HG03097 (cell line): ENCODE measurements around the gene RAC3.

Source experiments
- ATAC-seq: cut with Tn5 transposase; IDR thresholded peaks from one replicate; pipeline ENCODE4 v1.9.1; 2021; ENCODE audit not compliant: unreplicated experiment, low FRiP score

RAC3 gene

GRCh38 chr17:81998691-81999438 is 32.6 kb upstream of the RAC3 start:
- ATAC-seq: no peak

GRCh38 chr17:81999587-81999975 is 31.9 kb upstream of the RAC3 start:
- ATAC-seq: no peak

- ATAC-seq: no peak
These were observed 31.3 kb upstream of the RAC3 start for GRCh38 chr17:81999976-82000802.

- no peak for ATAC-seq
These were observed 30.5 kb upstream of the RAC3 start for GRCh38 chr17:82000803-82001570.

DNA sequence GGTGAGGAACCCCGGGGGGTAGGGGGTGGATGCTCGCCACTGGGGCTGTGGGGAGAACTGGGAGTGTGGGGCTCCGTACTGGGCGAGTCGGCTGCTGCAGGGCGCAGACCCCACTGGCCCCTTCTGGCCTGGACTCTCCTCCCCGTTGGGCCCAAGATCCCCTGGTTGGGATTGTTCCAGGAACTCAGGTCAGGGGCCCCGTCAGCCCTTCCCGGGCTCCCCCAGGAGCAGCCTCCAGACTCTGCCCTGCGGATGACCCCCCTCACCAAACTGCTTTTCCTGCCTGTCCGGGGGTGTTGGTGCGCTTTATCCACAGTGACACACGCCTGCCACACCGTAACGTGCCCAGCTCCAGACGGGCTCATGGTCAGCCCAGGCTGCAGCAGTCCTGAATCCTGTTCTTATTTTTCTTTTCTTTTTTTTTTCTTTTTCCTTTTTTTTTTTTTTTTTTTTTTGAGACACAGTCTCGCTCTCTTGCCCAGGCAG is 29.9 kb upstream of the RAC3 start:
- no peak for ATAC-seq

DNA sequence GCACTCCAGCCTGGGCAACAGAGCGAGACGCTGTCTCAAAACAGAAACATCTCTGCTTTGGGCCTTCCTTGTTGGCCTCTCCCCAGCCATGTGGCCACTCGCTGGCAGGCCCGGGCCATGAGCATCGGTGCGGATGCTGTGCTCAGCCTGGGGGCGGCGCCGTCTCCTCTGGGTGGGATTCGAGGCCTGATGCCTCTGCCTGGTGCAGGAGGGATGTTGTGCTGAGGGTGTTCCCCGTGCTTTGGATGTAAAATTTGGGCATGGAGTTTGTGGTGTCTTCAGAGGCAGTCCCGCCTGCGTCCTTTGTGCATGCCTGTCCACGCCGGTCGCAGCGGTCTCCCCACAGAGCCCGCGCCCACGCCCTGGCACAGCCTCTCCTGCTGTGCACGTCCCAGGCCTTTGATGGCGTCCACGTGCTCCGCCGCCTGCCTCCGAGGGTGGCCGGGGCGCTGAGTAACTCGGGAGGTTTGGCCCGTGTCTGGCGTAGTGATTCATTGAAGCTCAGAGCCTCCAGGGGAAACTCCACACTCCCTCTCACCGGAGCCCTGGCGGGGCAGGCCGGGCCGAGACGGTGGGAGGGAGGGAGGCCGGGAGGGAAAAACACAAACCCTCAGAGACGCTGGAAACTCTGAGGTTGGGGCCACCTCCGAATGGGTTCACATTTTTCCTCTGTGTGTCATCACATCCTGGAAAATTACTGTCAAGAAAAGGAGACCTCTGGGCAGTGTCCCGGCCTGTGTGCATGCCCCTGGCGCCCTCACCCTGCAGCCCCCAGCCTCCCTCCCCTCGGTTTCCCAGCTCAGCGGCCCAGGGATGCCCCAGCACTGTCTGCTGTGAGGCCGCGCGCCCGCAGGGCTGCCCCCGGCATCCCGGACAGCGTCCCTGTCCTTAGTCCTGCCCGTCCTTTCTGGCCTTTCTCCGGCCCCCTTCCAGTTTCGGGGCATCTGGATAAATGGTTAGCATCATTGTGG is 27.8 kb upstream of the RAC3 start:
- ATAC-seq: no peak

- ATAC-seq: no peak
These were observed 26.7 kb upstream of the RAC3 start for GRCh38 chr17:82004517-82005455.

DNA sequence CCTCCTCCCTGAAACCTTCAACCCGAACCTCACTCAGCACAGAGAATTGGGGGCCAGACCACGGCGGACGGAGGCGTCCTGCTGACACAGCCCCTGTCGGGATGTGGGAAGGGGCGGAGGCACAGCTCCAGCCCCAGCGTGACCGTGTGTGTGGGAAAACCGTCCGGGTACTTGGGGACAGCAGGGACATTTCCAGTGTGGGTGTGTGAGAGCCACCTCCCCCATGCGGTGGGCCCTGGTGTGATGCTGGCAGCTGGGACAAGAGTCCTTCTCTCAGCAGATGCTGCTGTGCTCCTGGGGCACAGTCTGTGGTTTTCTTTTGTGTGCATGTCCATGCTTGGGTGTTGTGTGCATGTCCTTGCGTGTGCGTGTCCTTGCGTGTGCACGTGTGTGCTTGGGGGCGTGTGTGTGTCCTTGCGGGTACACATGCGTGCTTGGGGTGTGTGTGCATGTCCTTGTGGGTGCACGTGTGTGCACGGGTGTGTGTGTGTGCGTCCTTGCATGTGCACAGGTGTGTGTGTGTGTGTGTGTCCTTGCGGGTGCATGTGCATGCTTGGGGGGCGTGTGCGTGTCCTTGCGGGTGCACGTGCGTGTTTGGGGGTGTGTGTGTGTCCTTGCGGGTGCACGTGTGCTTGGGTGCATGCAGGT is 25.7 kb upstream of the RAC3 start:
- no peak for ATAC-seq

DNA sequence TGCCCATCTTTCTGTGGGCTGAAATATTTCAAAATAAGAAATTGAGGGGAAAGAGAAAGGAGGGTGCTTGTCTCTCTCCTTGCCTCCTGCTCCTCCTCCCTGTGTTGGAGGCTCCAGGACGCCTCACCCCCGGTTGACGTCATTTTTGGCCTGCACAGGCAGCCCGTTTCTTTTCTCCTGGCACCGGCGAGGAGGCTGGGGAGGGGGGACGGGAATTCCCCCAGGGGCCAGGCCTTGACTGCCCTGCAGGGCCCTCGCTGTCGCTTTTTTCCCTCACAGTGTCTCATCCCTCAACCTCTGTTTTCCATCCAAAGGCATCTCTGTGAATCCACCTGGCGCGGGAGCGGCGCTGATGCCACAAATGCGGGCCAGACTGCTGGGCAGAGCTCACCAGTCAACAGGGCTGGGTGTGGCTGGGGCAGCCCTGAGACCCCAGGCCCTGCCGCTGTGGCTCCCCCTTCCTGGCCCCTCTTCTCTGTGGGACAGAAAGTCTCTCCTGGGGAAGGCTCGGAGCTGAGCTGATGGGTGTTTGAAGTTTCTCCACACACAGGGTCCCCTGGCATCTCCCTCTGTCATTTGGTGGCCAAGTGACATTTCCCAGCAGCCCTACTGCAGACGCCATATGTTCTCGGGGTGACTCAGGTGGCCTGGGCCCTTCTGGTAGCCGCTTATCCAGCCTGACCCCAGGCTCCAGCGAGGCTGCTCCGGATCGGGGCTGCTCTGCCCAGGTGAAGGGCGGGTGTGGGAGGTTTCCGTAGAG is 24.8 kb upstream of the RAC3 start:
- no peak for ATAC-seq

- ATAC-seq: no peak
These were observed 24.3 kb upstream of the RAC3 start for GRCh38 chr17:82007228-82007494.

DNA sequence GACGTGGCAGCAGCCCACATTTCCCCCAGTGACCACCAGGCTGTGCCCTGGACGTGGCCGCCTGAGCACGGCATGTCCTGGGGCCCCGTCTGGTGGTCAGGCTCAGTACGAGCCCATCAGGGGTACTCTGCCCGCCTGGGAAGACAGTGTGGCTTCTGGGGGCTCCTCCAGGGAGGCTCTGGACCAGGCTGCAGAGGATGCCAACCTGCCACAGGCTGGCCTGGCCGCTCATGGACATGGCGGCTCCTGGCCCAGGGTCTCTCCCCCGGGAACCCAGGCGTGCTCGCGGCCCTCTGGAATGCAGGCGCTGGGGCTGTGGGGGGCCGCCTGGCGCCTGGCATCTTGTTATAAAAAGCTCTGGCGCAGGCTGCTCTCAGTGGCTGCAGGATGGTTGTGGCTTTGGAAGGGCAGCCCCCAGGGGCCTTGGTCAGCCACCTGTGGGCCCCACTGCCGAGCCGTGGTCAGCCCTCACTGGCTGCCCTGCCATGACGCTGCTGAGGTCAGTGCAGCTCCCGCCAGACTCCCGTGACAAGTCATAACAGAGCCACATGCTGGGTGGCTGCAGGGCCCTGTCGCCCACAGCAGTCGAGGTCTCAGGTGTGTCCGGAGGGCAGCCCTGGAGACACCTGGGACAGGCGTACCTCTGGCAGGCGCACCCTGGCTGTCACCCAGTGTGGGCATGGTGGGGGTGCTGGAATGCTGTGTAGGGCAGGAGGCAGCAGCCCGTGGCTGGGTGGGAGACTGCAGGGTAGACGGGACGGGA is 23.8 kb upstream of the RAC3 start:
- ATAC-seq: no peak

- ATAC-seq: no peak
These were observed 23.1 kb upstream of the RAC3 start for GRCh38 chr17:82008258-82008940.

DNA sequence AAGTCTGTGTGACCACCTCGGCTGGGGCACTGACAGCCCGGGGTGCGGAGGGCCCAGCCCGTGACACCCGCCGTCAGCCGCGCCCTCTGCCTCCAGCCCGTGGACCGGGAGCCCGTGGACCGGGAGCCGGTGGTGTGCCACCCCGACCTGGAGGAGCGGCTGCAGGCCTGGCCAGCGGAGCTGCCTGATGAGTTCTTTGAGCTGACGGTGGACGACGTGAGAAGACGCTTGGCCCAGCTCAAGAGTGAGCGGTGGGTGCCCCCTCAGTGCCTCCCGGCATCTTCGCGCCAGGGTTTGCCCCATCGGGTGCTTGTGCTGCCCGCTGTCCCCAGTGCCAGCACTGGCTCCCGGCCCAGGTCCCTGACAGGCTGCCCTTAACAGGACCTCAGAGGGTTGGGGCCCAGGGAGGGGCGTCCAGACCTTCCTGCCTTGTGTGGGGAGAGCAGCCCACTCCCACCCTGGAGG is 22.5 kb upstream of the RAC3 start:
- ATAC-seq: no peak

DNA sequence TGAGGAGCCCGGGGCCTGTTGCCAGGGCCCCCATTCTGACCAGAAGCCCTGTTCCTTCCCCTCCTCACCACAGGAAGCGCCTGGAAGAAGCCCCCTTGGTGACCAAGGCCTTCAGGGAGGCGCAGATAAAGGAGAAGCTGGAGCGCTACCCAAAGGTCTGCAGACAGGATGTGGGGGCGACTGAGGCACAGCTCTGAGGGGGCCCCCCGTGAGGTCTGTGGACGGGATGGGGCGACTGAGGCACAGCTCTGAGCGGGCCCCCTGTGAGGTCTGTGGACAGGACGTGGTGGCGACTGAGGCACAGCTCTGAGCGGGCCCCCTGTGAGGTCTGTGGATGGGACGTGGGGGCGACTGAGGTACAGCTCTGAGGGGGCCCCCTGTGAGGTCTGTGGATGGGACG is 22.1 kb upstream of the RAC3 start:
- no peak for ATAC-seq

DNA sequence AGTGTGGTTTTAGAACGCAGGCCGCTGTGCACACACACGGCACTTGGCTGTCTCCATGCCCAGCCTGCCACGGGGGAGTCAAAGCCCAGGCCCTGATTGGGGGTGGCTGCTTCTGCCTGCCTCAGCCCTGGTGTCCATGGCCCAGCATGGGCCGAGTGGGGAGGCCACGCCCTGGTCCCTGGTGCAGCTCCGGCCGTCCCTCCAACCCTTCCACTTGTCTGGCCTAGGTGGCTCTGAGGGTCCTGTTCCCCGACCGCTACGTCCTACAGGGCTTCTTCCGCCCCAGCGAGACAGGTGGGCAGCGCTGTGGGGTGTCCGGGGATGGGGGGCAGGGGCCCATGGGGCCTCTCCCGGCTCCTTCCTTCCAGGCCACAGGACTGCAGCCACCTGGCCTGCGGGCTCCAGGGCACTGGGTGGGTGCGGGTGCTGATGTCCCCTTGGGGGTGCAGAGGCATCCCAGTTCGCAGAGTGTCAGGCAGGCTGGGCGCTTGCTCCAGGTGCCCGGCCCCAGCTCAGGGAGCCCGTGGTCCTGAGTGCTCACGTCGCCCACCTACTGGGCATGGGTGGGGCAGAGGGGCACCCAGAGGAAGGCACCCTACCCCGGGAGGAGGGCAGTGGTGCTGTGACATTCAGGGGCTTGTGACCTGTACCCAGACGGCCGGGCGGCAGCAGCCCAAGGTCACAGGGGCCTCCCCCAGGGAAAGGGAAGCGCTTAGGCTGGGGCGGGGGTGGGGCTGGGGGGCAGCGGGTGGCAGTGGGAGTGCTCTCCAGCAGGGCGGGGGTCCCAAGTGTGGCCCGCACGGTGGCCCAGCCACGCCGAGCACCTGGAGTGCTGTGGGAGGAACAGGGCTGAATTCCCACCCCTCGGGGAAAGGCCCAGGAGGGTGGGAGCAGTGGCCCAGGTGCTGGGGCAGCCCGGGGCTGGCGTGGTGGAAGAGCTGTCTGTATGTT is 20.6 kb upstream of the RAC3 start:
- ATAC-seq: no peak
